ENCODE results near the gene RIT2.

DNA sequence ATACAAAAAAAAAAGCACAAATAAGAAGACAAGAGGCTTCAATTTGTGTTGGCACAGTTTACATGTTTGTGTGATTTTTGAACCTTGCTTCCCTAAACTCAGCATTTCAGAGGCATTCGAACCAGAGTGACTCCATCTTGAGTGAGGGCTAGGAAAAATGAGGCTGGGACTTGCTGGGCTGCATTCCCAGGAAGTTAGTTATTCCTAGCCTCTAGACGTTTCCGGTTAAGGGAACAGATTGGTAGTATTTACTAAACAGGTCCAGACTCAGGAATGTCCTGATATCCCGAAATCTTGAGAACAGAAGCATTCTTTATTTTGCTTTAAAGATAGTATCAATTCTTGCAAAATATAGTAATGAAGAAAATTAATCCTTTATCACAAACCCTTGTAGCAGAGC lies 46.7 kb downstream of the RIT2 start:
- TF ChIP-seq, protein P1, sequence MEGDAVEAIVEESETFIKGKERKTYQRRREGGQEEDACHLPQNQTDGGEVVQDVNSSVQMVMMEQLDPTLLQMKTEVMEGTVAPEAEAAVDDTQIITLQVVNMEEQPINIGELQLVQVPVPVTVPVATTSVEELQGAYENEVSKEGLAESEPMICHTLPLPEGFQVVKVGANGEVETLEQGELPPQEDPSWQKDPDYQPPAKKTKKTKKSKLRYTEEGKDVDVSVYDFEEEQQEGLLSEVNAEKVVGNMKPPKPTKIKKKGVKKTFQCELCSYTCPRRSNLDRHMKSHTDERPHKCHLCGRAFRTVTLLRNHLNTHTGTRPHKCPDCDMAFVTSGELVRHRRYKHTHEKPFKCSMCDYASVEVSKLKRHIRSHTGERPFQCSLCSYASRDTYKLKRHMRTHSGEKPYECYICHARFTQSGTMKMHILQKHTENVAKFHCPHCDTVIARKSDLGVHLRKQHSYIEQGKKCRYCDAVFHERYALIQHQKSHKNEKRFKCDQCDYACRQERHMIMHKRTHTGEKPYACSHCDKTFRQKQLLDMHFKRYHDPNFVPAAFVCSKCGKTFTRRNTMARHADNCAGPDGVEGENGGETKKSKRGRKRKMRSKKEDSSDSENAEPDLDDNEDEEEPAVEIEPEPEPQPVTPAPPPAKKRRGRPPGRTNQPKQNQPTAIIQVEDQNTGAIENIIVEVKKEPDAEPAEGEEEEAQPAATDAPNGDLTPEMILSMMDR (IDR thresholded peaks at IDR 0.05; ENCODE audit: insufficient read depth, low read length) = no peak
- TF ChIP-seq, protein P2, sequence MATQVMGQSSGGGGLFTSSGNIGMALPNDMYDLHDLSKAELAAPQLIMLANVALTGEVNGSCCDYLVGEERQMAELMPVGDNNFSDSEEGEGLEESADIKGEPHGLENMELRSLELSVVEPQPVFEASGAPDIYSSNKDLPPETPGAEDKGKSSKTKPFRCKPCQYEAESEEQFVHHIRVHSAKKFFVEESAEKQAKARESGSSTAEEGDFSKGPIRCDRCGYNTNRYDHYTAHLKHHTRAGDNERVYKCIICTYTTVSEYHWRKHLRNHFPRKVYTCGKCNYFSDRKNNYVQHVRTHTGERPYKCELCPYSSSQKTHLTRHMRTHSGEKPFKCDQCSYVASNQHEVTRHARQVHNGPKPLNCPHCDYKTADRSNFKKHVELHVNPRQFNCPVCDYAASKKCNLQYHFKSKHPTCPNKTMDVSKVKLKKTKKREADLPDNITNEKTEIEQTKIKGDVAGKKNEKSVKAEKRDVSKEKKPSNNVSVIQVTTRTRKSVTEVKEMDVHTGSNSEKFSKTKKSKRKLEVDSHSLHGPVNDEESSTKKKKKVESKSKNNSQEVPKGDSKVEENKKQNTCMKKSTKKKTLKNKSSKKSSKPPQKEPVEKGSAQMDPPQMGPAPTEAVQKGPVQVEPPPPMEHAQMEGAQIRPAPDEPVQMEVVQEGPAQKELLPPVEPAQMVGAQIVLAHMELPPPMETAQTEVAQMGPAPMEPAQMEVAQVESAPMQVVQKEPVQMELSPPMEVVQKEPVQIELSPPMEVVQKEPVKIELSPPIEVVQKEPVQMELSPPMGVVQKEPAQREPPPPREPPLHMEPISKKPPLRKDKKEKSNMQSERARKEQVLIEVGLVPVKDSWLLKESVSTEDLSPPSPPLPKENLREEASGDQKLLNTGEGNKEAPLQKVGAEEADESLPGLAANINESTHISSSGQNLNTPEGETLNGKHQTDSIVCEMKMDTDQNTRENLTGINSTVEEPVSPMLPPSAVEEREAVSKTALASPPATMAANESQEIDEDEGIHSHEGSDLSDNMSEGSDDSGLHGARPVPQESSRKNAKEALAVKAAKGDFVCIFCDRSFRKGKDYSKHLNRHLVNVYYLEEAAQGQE (IDR thresholded peaks at IDR 0.05; ENCODE audit: insufficient replicate concordance, low read depth) = no peak
- no peak for TF ChIP-seq GABPA (IDR thresholded peaks at IDR 0.05; ENCODE audit: low read depth)
- no peak for TF ChIP-seq POLR2AphosphoS5 (IDR thresholded peaks at IDR 0.05; ENCODE audit: low read depth)
- TF ChIP-seq SPI1 (IDR thresholded peaks at IDR 0.05; ENCODE audit: borderline replicate concordance, low read depth) = no peak

All from HL-60 (cell line).